B cell (primary cell): ENCODE measurements around the gene INTS6L.
A peak's percentile ranks its signal among the peaks of the same experiment; 100 is the strongest.

ENCODE experiments used
- EZH2 ChIP-seq: IDR thresholded peaks from 2 replicates; pipeline ENCODE4 v1.6.1; 2012; ENCODE audit warnings: borderline replicate concordance, low read depth, mild to moderate bottlenecking, moderate library complexity, low read length; ENCODE audit not compliant: insufficient read depth, poor library complexity, severe bottlenecking
- TF ChIP-seq, protein P1 (sequence below): fragments of 200-600 bp; IDR thresholded peaks from one replicate; pipeline ENCODE4 v1.8.0; 2022; ENCODE audit warnings: antibody characterized with exemption, mild to moderate bottlenecking

DNA sequence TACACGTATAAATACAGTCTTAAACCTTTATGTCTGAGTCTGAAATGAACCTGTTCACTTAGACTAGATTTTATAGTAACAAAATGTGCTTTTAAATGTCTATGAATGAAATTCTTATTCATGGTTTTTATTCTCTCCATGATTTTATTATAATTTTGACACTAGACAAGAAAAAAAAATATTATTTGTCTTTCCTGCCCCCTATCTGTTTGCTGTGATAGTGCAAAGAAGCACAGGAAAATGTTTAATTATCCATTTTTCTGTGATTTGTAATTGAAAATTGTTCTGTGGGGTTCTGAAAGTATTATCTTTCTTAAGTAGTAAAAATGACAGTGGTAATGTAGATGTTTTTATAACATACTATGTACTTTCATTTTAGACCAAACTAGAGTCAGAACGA is 52.0 kb downstream of the INTS6L start:
- TF ChIP-seq, protein P1, sequence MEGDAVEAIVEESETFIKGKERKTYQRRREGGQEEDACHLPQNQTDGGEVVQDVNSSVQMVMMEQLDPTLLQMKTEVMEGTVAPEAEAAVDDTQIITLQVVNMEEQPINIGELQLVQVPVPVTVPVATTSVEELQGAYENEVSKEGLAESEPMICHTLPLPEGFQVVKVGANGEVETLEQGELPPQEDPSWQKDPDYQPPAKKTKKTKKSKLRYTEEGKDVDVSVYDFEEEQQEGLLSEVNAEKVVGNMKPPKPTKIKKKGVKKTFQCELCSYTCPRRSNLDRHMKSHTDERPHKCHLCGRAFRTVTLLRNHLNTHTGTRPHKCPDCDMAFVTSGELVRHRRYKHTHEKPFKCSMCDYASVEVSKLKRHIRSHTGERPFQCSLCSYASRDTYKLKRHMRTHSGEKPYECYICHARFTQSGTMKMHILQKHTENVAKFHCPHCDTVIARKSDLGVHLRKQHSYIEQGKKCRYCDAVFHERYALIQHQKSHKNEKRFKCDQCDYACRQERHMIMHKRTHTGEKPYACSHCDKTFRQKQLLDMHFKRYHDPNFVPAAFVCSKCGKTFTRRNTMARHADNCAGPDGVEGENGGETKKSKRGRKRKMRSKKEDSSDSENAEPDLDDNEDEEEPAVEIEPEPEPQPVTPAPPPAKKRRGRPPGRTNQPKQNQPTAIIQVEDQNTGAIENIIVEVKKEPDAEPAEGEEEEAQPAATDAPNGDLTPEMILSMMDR = peak; percentile 51
- no peak for TF ChIP-seq EZH2
